Lower lobe of right lung (tissue), 2 donors: Measurements from ENCODE around the gene UNC5C. TPM values are rescaled to one million over a fixed set of nuclear protein-coding genes. Genes with fewer than 3 reads are reported as not detected.

Experiments used
- ATAC-seq, 2 donors: fragments of 200-7000 bp; cut with Tn5 transposase; one replicate each; pipeline ENCODE4 v1.9.1; 2020 to 2022; ENCODE audit warnings: mild to moderate bottlenecking in 2 of 2, moderate library complexity in 2 of 2
- DNase-seq: peaks from one replicate; pipeline ENCODE4 v3.0.0-alpha.2; 2020
- H3K27ac ChIP-seq: fragments of 200-600 bp; one replicate; pipeline ENCODE4 v1.8.0; 2022
- H3K27me3 ChIP-seq: fragments of 200-600 bp; one replicate; pipeline ENCODE4 v1.8.0; 2022; ENCODE audit warnings: low read depth
- H3K36me3 ChIP-seq: fragments of 200-600 bp; one replicate; pipeline ENCODE4 v1.8.0; 2022; ENCODE audit warnings: mild to moderate bottlenecking
- H3K4me1 ChIP-seq: fragments of 200-600 bp; one replicate; pipeline ENCODE4 v1.8.0; 2022
- H3K4me3 ChIP-seq: fragments of 200-600 bp; one replicate; pipeline ENCODE4 v1.8.0; 2022; ENCODE audit warnings: mild to moderate bottlenecking
- H3K9me3 ChIP-seq: fragments of 200-600 bp; one replicate; pipeline ENCODE4 v1.8.0; 2022
- intact Hi-C: fragments of 100-400 bp; cut with DNase I; formaldehyde crosslinking; loops from one replicate; pipeline ENCODE4 v1.11.0; 2022
- total RNA-seq: library from RNA; stranded (reverse); fragmentation: NEBNext Ultra II Directional; extraction: Animal tissue kit (Norgen Biotek cat#: 25700); gene quantifications from one replicate; pipeline ENCODE4 v1.2.1, GENCODE V29; 2021
- TF ChIP-seq, protein P1 (sequence below): fragments of 200-600 bp; IDR thresholded peaks from one replicate; pipeline ENCODE4 v1.8.0; 2022; ENCODE audit warnings: antibody characterized with exemption, mild to moderate bottlenecking
- donor health status: DM: no; HTN: yes; CAD: no; lungs with severe emphysema.

Gene UNC5C
- total RNA-seq, 1 donor from 2014 or later: 5.1 TPM

DNA sequence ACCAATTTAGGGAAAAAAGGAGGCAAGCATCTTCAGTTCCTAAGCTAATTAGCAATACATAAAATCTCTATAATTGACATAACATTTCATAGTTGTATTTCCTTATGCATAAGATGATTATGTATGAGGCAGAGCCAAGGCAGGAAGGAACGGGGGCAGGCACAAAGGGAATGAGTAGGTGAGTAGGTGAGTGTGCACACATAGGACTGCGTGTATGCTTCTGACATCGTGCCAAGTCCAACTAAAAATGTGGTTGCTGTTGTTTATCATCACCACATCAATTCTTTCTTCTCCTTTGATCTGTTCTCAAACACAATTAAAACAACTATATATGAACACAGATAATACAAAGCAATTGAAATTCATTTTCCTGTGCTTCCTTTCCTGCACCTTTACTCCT, 131.2 kb downstream of the UNC5C start:
- ATAC-seq (no peak), DNase-seq (no peak)
- intact Hi-C loops: no loop called here
- H3K4me3 ChIP-seq: no peak overlapping the region
- H3K9me3 ChIP-seq: no peaks in the 10 kb centered on the region
- no peaks in the 10 kb centered on the region for H3K36me3 ChIP-seq
- TF ChIP-seq, protein P1, sequence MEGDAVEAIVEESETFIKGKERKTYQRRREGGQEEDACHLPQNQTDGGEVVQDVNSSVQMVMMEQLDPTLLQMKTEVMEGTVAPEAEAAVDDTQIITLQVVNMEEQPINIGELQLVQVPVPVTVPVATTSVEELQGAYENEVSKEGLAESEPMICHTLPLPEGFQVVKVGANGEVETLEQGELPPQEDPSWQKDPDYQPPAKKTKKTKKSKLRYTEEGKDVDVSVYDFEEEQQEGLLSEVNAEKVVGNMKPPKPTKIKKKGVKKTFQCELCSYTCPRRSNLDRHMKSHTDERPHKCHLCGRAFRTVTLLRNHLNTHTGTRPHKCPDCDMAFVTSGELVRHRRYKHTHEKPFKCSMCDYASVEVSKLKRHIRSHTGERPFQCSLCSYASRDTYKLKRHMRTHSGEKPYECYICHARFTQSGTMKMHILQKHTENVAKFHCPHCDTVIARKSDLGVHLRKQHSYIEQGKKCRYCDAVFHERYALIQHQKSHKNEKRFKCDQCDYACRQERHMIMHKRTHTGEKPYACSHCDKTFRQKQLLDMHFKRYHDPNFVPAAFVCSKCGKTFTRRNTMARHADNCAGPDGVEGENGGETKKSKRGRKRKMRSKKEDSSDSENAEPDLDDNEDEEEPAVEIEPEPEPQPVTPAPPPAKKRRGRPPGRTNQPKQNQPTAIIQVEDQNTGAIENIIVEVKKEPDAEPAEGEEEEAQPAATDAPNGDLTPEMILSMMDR: no peak
- H3K4me1 ChIP-seq: no peaks in the 10 kb centered on the region
- no peaks in the 10 kb centered on the region for H3K27me3 ChIP-seq
- no peak overlapping the region for H3K27ac ChIP-seq

DNA sequence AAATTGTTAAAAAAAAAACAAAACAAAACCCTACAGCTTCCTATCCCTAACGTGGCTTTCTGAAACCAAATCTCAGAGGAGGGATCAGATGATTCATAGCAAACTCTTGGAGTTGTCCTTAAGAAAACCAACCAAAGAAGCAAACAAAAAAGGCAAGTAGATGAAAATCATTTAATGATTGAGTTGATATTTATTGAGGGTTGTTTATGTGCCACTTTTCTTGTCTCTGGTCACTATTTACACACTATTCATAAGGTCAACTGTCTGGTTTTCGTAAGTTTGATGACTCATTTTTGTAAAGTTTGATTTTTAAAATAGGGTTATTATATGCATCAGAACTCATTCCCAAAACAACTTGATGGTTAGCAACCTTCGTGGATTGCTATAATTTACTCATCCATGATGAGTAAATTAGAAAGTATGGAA, 133.4 kb downstream of the UNC5C start:
- Histone ChIP-seq H3K4me3 (no peak overlapping the region), H3K27me3 (no peaks in the 10 kb centered on the region), H3K9me3 (no peaks in the 10 kb centered on the region), H3K4me1 (no peaks in the 10 kb centered on the region), H3K36me3 (no peaks in the 10 kb centered on the region), H3K27ac (no peak overlapping the region)
- intact Hi-C loops: no loop called here
- TF ChIP-seq, protein P1: no peak
- DNase-seq (no peak), ATAC-seq (no peak)

DNA sequence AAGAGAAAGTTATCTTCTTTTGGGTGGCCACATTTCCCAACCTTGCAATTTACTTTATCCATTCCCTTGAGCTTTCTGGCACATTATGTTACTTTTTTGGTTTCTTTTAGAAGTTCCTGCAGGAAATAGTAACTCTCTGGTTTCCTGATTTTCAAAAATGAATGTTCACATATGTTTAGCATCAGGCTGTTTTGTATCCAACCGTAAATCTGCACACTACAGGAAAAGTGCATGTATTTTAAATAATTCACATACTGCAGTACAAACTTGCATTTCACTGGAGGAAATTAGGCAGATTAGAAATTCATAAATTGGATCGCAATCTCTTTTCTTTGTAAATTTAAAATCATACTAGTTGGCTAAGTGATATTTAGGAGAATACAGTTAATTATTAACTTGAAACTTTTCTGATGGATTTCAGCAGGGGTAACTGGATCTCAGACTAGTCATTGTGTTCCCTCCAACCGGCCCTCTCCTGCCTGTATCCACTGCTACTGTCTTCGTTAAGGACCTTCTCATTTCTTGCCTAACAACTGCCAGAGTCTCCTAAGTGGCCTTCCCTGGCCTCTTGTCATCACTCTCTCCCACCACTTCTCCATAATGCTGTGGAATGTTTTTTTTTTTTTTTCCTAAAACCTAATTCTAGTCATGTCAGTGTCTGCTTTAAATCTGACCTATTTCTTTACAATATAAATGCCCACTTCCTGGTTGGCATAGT, 137.2 kb downstream of the UNC5C start:
- no peak for ATAC-seq
- H3K27ac ChIP-seq: no peak overlapping the region
- intact Hi-C loops: no loop called here
- no peaks in the 10 kb centered on the region for H3K36me3 ChIP-seq
- no peak overlapping the region for H3K4me3 ChIP-seq
- H3K9me3 ChIP-seq: no peaks in the 10 kb centered on the region
- TF ChIP-seq, protein P1: no peak
- no peaks in the 10 kb centered on the region for H3K4me1 ChIP-seq
- no peak for DNase-seq
- no peaks in the 10 kb centered on the region for H3K27me3 ChIP-seq

DNA sequence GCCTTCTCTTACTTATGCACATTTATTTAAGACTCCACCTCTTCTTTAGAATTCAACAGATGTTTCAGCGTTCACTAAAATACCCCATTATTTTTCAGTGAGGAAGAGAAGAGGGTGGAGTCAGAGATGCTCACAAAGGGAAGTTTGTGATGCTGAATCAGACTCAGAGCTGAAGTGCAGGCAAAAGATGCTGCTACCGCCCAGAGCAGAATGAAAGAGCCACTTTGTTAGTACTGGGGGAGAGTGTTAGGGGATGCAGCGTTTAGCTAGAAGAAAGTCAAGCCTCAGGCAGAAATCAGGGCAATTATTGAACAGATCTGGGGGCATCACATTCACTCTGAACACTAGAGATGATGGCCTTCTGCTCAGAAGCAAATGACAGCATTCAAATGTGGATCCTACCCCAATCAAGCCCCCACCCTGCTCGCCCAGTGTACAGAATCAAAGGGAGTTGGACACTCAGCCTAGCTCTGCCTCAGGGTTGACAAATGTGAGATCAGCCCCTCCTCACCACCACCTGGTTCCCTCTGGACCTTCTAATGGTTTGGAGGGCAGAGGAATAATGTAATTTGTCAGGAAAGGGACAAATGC, 138.3 kb downstream of the UNC5C start:
- intact Hi-C loops: no loop called here
- no peaks in the 10 kb centered on the region for H3K27me3 ChIP-seq
- DNase-seq (no peak), ATAC-seq (no peak)
- TF ChIP-seq, protein P1: no peak
- H3K9me3 ChIP-seq: no peaks in the 10 kb centered on the region
- no peak overlapping the region for H3K27ac ChIP-seq
- no peak overlapping the region for H3K4me3 ChIP-seq
- no peaks in the 10 kb centered on the region for H3K4me1 ChIP-seq
- no peaks in the 10 kb centered on the region for H3K36me3 ChIP-seq

DNA sequence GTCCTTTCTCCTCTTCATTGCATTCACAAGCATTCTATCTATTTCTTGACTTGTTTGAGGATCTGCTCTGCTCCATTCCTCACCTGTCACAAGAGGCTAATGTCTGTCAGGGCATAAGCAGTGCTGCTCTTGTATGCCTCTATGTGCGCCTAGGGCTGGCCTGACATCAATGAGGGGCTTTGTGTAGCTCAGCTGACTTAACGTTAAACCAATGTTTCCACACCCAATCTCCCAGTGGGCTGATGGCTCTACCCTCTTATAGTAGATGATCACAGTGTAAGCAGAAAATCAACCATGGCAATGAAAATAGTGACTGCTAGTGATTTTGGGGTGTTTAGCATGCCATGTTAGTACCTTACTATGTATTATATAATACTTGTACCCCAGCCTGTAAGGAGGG, 139.0 kb downstream of the UNC5C start:
- ATAC-seq: no peak
- intact Hi-C loops: no loop called here
- Histone ChIP-seq H3K4me1 (no peaks in the 10 kb centered on the region), H3K4me3 (no peak overlapping the region), H3K36me3 (no peaks in the 10 kb centered on the region), H3K27ac (no peak overlapping the region), H3K9me3 (no peaks in the 10 kb centered on the region), H3K27me3 (no peaks in the 10 kb centered on the region)
- TF ChIP-seq, protein P1: no peak
- DNase-seq: no peak
